GM13977 (cell line): ENCODE results near the gene CARMIL1.

Experiments
- DNase-seq: peaks from one replicate; pipeline ENCODE4 v3.0.0; 2012; ENCODE audit warnings: low spot score
- CTCF ChIP-seq: IDR thresholded peaks from 2 replicates; pipeline ENCODE4 v1.5.1; 2012; ENCODE audit warnings: mild to moderate bottlenecking, control low read depth; ENCODE audit not compliant: insufficient read depth; ENCODE audit errors: extremely low read depth, missing control alignments
- in situ Hi-C: fragments of 300-500 bp; cut with MboI; formaldehyde crosslinking; loops from one replicate; pipeline ENCODE4 v1.12.0; 2022; ENCODE audit warnings: low sequenced_read_pairs, low pct_unique_long_range_greater_than_20kb, mixed read lengths, inconsistent platforms; ENCODE audit not compliant: unreplicated experiment

CARMIL1 gene

GRCh38 chr6:25279748-25280343, 672 bp downstream of the CARMIL1 start:
- DNase-seq = peak; percentile 60
- no peak for TF ChIP-seq CTCF
- in situ Hi-C loops = loop anchor here (10.0 kb wide), 1 partner anchor 205 kb away; no protein-coding TSS in a partner anchor

- in situ Hi-C loops = no loop called here
- no peak for TF ChIP-seq CTCF
These were observed 1.3 kb downstream of the CARMIL1 start for GRCh38 chr6:25280344-25281074.

GRCh38 chr6:25286891-25287290, 7.7 kb downstream of the CARMIL1 start:
- no peak for TF ChIP-seq CTCF
- no peak for DNase-seq
- in situ Hi-C loops = no loop called here

More at GRCh38 chr6:25280344-25281074, 1.3 kb downstream of the CARMIL1 start:
- DNase-seq = peak; percentile 51

GRCh38 chr6:25287941-25288340, 8.8 kb downstream of the CARMIL1 start:
- in situ Hi-C loops = no loop called here
- DNase-seq = no peak
- no peak for TF ChIP-seq CTCF

GRCh38 chr6:25288518-25288917, 9.3 kb downstream of the CARMIL1 start:
- no peak for DNase-seq
- in situ Hi-C loops = no loop called here
- TF ChIP-seq CTCF = no peak

GRCh38 chr6:25290306-25291060, 11.3 kb downstream of the CARMIL1 start:
- in situ Hi-C loops = no loop called here
- no peak for TF ChIP-seq CTCF
- DNase-seq = no peak
